NOMO-1 (cell line): ENCODE results near the gene BCKDK.

Source experiments
- DNase-seq, 2 experiments: peaks; one replicate each; lab custom pipeline; 2025; ENCODE audit not compliant: unreplicated experiment in 2 of 2; lab: John Stamatoyannopoulos, UW

BCKDK gene

DNA sequence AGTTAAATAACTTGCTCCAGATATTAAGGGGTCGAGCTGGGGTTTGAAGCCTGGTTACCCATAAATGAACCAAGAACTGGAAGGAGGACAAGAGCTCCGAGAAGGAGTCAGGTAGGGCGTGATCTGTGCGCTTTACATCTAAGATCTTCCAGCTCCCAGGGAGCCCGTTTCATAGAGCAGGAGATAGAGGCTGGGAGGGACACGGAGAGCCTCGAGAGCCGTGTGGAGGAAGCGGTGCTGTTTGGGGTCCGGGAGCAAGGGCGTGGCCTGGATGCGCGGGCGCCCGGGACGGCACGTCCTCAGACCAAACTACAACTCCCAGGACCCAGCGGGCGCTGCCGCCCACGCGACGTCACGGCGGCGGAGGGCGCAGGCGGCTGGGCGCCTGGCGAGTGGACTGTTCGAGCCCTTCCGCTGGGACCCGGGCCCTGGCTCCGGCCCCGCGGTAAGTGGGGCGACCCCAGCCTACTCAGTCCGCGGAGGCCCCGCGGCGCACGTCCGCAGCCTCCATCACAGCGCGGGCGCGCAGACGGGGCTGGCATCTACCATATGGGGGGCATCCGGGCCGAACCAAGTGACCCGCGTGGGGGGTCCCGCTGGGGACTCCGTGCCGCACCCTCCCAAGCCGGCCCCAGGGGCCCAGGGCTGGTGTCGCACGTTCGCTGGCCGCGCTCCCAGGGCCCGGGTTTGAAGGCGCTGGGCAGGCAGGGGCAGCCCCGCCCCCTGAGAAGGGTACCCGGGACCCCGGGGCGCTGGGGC, at the start of gene BCKDK:
BCKDK (plus strand) TSS at position 352 of the 759 bp plus-strand sequence. CDS start 838 bp downstream, outside the sequence.
- peak; percentile 67 to 77 for DNase-seq

DNA sequence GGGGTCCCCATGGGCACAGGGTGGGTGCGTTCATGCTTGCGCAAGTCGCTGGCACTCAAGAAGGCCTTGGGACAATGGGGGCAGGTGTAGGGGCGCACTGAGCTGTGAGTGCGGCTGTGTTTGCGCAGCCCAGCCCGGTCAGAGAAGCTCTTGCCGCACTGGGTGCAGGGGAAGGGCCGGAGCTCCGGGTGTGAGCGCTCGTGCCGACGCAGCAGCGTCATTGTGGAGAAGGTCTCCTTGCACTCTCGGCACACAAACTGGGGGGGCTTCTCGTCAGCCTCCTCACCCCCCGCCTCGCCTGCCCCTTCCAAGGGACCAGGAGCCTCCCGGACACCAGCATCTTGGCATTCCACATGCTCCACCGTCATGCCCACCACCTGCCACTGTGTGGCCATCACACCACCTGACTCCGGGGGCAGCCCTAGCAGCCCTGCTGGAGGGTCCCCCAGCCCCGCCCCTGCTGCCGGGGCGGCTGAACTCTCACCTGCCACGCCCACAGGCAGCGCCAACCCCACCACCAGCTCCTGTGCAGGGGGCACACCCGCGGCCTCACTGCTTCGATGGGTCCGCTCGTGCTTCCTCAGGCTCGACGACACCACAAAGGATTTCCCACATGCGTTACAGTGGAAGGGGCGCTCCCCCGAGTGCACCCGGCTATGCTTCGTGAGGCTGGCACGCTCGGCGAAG, 46.9 kb upstream of the BCKDK start:
- DNase-seq: no peak

DNA sequence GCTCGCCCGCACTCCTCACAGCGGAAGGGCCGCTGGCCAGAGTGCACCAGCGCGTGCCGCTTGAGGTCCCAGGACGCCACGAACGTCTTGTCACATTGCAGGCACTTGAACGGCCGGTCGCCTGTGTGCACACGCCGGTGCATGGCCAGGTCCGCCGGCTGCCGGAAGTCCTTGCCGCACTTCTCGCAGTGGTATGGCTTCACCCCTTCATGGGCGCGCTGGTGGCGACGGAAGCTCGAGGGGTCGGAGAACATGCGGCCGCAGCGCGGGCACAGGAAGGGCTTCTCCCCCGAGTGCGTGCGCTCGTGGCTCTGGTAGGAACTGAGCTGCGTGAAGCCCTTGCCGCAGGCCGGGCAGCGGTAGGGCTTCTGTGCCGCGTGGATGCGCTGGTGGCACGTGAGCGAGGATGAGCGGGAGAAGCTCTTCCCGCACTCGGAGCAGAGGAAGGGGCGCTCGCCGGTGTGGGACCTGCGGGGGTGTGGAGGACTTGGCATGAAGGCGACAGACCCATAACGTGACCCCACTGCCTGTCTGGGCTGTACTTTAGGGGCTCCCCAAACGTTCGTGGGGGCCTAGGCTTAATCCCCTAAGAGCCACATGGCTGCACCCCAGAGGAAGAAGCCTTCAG, 46.3 kb upstream of the BCKDK start:
- DNase-seq: no peak

DNA sequence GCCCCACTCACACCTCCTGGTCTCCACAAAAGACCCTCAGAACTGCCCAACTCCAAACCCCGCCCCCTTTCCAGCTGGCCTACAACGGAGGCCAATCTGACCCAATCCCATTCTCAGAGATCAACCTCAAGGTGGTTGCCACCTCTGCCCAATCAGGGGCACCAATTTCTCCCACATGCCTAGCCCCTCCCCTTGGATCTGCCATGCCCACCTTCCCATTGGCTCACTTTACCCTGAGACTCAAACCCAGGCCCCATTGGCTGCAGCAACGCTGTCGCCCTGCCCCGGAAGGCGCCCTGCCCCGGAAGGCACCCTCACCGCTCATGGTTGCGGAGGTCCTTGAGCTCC, 44.7 kb upstream of the BCKDK start:
- DNase-seq: no peak

DNA sequence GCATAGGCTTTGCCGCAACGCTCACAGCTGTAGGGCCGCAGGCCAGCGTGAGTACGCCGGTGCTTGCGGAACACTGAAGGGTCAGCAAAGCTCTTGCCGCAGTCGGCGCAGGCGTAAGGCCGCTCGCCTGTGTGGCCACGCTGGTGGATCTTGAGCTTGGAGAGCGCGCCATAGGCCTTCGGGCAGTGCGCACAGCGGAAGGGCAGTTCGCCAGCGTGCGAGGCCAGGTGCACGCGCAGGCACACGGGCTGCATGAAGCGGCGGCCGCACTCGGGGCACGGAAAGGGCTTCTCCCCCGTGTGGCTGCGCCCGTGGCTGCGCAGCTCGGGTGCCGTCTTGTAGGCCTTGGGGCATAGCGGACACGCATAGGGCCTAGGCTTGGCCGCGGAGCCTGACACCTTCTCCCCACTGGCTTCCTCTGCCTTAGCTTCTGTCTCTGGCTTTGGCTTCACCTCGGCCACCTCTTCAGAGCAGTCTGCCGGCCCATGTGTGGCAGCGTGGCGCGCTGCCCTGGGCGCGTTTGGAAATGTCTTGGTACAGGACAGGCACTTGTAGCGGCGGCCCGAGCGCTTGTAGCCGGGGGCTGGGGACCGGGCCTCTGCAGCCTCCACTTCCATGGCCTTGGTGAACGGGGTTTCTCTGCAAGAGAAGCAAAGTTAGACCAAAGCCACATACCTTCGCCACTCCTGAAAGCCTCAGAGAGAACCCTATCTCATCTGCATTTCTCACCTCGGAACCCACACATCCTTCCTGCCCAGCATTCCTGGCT, 44.2 kb upstream of the BCKDK start:
- no peak for DNase-seq

DNA sequence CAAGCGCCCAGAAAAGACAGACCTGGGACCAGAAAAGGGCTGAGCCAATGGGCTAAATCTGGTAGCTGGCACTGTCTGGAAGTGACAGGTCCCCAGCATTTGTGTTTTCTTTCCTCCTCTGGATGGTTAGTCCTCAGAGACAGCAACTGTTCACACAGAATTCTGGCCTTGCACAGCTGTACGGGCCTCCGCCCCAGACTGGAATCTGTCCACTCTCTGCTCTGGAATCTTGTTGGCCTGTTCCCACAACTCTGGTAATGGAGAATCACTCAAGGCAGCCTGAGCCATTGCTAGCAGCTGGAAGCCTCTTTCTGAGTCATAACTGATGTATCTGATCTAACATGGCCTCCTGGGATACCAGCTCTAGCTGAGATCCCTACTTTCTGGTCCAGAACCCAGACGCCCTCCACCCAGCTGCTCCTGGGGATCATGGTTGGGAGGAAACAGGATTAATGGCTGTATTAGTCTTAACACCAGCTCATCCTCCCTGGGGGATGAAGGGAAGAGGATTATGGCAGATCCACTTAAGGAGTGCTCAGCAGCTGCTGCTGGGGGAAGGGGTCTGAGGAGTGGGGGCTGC, 43.2 kb upstream of the BCKDK start:
- DNase-seq: no peak

DNA sequence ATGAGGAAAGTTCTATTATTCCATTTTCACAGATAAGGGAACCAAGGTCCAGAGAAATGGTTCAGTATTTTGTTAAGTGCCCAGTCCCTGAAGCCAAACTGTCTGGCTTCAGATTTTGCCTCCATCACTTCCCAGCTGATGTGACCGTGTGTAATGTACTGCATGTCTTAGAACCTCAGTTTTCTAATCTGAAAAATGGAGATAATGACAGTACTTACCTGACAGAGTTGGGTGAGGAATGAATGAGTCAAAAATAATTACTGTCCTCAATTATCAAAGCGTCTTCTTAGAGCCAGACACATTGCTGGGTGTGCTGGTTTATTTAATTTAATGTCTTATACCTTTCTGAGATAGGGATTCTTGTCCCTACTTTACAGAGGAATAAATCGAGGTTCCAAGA, 40.8 kb upstream of the BCKDK start:
- no peak for DNase-seq

DNA sequence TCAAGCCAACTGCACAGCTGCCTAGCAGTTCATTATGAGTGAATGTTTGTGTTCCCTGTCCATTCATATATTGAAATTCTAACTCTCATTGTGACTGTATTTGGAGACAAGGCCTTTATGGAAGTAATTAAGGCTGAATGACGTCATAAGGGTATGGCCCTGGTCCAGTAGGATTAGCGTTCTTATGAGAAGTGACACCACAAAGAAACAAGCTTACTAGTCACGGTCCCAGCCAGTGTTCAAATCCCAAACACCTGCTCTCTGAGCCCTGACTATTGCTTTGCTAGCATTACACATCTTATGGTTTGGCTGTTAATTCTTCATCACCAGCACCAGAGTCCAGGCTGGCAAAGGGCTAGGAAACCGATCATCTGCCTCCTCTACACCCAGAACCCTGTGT, 36.3 kb upstream of the BCKDK start:
- no peak for DNase-seq

DNA sequence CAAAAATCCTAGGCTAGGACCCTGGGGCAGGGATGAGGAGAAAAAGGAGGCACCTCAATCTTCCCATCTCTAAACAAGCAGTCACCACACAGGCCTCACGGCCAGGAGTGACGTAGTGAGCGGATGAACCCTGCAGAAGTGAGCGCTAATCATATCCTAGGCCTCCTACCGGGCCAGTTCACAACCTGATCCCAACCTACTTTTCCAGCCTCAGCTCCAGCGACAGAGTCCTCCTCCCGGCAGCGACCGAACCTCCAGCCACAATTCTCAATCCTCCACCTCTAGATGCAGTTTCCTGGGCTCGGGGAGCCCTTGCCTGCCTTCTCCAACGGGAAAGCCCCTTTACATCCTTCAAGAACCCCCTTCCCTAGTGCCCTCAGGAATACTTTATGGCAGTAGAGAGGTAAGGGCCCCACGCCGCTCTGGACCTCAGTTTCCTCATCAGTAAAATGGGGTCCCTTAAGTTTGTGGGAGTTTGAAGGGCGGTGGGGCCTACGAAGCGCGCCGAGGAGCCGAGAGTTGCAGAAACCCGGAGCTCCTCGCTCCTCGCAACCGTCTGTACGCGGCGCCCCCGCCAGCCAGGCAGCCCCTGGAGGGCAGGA, 35.5 kb upstream of the BCKDK start:
- peak; percentile 16 to 39 for DNase-seq

DNA sequence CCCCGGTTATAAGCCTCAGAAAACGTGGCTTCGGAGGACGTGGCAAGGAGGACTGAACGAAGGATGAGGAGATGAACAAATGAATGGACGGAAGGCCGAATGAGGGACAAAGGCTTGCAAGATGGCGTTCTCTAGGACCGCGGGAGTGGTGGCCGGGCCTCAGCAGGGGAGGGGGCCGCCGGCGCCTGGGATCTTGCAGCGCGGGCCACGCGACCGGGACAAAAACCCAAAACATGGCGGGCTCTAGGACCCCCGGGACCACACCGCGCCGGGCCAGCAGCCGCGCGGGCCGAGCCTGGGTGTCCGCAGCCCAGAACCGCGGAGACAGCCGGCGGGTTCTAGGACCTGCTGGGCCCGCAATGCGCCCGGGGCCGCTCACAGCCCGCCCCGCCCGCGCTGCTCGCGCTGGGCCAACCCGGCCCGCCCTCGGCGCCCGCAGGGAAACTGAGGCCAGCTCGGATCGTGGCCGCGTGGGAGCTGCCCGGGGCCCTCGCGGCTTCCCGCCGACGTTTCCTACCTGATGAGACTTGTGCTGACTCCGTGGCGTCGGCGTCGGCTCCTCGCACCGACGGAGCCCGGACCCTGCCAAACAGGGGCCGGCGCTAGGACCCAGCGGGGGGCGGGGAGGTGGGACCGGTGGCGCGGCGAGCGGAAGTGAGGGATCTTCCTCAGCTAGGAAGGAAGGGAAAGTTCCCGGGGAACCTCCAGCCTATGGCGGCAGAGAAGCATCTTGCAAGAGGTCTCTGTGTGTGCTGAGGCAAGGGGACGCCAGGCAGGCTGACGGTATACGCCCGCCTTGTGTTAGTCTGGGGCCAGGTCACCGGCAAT, 34.8 kb upstream of the BCKDK start:
- peak; percentile 75 to 78 for DNase-seq

DNA sequence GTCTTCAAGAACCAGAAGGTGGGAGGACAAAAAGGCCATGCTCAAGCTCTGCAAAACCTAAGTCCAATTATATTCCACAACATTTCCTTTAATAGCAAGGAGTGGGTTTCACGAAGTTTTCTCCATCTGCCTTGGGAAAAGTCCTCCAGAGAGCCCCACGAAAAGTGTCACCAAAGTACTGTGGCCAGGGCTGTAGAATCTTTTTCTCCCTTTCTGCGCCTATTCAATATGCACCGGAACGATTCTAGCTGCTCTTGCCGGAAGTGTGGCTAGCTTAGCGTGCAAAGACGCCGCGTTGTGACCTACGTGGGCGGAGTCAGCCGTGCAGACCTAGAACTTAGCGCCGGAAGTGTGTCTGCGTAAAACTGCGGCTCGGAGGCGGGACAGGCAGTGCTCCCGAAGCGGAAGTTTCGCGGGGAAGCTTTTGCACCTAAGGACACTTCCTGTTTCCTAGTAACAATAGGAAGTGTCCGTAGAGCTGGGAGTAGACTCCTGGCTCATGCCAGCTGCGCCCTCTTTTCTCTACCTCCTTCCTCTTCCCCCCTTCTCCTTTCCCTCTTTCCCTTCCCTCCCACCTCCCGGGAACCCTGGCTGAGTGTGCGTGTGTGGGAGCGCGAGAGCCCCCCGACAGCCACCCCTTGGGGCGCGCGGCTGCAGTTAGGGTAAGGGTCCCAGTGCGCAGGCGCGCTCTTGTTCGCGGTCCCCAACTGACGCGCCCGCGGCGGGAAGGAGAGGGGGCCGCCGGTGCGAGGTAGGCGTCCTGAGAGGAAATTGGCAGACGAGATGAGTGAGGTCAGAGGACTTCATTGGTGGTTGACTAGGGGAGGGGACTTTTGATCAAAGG, 34.0 kb upstream of the BCKDK start, which contains the start of the genes ZNF646 and ZNF668:
ZNF646 (plus strand) TSS at position 453 of the 844 bp plus-strand sequence. CDS start 1,903 bp downstream, outside the sequence.
ZNF668 (minus strand) TSS at position 271 of the 844 bp plus-strand sequence. CDS start 9,781 bp downstream, outside the sequence.
- peak; percentile 99 to 100 for DNase-seq

DNA sequence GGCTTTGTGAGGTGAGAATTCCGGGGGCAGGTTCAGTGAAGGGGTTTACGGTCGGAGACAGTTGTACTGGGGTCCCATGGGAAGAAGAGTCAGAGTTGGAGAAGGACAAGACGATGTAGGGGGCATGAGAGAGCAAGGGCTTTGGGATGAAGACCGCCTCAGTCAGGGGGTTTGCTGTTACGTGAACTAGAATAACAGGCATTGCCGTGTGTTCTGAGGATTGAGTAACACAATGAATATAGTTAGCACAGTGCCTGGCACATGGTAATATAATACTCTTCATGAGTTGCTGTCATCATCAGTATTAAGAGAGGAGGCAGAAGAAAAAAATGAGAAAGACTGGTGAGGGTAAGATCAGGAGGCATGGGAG, 33.4 kb upstream of the BCKDK start:
- no peak for DNase-seq

DNA sequence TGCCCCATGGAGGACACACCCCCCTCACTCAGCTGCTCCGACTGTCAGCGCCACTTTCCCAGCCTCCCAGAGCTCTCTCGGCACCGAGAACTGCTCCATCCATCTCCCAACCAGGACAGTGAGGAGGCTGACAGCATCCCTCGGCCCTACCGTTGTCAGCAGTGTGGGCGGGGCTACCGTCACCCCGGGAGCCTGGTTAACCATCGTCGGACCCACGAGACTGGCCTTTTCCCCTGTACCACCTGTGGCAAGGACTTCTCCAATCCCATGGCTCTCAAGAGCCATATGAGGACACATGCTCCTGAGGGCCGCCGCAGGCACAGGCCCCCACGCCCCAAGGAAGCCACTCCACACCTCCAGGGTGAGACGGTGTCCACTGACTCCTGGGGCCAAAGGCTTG, 31.9 kb upstream of the BCKDK start:
- no peak for DNase-seq

DNA sequence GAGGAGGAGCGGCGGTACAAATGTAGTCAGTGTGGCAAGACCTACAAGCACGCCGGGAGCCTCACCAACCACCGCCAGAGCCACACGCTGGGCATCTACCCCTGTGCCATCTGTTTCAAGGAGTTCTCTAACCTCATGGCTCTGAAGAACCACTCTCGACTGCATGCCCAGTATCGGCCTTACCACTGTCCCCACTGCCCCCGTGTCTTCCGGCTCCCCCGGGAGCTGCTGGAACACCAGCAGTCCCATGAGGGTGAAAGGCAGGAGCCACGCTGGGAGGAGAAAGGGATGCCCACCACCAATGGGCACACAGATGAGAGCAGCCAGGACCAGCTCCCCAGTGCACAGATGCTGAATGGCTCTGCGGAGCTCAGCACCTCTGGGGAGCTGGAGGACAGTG, 31.2 kb upstream of the BCKDK start:
- no peak for DNase-seq

DNA sequence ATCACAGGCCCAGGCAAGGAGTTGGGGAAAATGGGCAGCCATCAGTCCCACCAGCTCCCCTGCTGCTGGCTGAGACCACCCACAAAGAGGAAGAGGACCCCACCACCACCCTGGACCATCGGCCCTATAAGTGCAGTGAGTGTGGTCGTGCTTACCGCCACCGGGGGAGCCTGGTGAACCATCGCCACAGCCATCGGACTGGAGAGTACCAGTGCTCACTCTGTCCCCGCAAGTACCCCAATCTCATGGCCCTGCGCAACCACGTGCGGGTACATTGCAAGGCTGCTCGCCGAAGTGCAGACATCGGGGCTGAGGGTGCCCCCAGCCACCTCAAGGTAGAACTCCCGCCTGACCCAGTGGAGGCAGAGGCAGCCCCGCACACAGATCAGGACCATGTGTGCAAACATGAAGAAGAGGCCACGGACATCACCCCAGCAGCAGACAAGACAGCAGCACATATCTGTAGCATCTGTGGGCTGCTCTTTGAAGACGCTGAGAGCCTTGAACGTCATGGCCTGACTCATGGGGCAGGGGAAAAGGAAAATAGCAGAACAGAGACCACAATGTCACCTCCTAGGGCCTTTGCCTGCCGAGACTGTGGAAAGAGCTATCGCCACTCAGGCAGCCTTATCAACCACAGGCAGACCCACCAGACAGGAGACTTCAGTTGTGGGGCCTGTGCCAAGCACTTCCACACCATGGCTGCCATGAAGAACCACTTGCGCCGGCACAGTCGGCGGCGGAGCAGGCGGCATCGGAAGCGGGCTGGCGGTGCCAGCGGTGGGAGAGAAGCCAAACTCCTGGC, 30.4 kb upstream of the BCKDK start:
- no peak for DNase-seq

DNA sequence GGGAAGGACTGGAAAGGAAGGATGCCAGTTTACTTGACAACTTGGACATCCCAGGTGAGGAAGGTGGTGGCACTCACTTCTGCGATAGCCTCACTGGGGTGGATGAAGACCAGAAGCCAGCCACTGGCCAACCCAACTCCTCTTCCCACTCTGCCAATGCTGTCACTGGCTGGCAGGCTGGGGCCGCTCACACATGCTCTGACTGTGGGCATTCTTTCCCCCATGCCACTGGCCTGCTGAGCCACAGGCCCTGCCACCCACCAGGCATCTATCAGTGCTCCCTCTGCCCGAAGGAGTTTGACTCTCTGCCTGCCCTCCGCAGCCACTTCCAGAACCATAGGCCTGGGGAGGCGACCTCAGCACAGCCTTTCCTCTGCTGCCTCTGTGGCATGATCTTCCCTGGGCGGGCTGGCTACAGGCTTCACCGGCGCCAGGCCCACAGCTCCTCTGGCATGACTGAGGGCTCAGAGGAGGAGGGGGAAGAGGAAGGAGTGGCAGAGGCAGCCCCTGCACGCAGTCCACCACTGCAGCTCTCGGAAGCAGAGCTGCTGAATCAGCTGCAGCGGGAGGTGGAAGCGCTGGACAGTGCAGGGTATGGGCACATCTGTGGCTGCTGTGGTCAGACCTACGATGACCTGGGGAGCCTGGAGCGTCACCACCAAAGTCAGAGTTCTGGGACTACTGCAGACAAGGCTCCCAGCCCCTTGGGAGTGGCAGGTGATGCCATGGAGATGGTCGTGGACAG, 29.4 kb upstream of the BCKDK start:
- DNase-seq: no peak

DNA sequence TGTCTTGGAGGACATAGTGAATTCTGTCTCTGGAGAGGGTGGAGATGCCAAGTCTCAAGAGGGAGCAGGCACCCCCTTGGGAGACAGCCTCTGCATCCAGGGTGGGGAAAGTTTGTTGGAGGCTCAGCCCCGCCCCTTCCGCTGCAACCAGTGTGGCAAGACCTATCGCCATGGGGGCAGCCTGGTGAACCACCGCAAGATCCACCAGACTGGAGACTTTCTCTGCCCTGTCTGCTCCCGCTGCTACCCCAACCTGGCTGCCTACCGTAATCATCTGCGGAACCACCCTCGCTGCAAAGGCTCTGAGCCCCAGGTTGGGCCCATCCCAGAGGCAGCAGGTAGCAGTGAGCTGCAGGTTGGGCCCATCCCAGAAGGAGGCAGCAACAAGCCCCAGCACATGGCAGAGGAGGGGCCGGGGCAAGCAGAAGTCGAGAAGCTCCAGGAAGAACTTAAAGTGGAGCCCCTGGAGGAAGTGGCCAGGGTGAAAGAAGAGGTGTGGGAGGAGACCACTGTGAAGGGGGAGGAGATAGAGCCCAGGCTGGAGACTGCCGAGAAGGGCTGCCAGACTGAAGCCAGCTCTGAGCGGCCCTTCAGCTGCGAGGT, 28.7 kb upstream of the BCKDK start:
- DNase-seq: peak; percentile 81
